Vagina (tissue), 2 donors: ENCODE measurements around the gene LRRN2. TPM values are rescaled to one million over a fixed set of nuclear protein-coding genes. Genes with fewer than 3 reads are reported as not detected.
"Not testable (repeated sequence)": the region's sequence is repeated elsewhere in the genome, so short reads cannot be mapped to it uniquely, and the experiment has no call there.

Experiments used
- DNase-seq, 2 donors: peaks; one replicate each; pipeline ENCODE4 v3.0.0-alpha.2; 2017; ENCODE audit errors: extremely low spot score in 2 of 2
- H3K27ac ChIP-seq: fragments of 200-600 bp; sonication (generic); one replicate; pipeline ENCODE4 v1.5.1; 2019
- H3K27me3 ChIP-seq: fragments of 200-600 bp; sonication (generic); one replicate; pipeline ENCODE4 v1.5.1; 2019
- H3K36me3 ChIP-seq, 2 donors: fragments of 200-600 bp; sonication (generic); one replicate each; pipeline ENCODE4 v1.5.1; 2017 to 2019
- H3K4me1 ChIP-seq: fragments of 200-600 bp; sonication (generic); one replicate; pipeline ENCODE4 v1.5.1; 2019
- H3K4me3 ChIP-seq, 2 donors: fragments of 200-600 bp; sonication (generic); 1 replicate in 1 of 2; 2 replicates in 1 of 2; pipeline ENCODE4 v1.5.1; 2016 to 2019
- H3K9me3 ChIP-seq: fragments of 200-600 bp; sonication (generic); one replicate; pipeline ENCODE4 v1.5.1; 2019
- CTCF ChIP-seq, 3 experiments: fragments of 450-650 bp in 2 of 3; fragments of 200-600 bp in 1 of 3; sonication (generic) in 1 of 3; IDR thresholded peaks; one replicate each; pipeline ENCODE4 v1.5.1; 2017 to 2019; ENCODE audit warnings: antibody characterized with exemption in 3 of 3, mild to moderate bottlenecking in 2 of 3, moderate library complexity in 2 of 3
- POLR2A ChIP-seq, 2 donors: fragments of 450-650 bp; IDR thresholded peaks; one replicate each; pipeline ENCODE4 v1.6.1; 2017; ENCODE audit warnings: antibody characterized with exemption in 2 of 2, mild to moderate bottlenecking in 2 of 2, moderate library complexity in 2 of 2
- POLR2AphosphoS5 ChIP-seq, 2 donors: sonication (generic); formaldehyde crosslinking; IDR thresholded peaks; one replicate each; pipeline ENCODE4 v1.9.0; 2017; ENCODE audit warnings: antibody characterized with exemption in 2 of 2, mild to moderate bottlenecking in 2 of 2, low read depth in 1 of 2; ENCODE audit not compliant: insufficient read depth in 1 of 2
- intact Hi-C: fragments of 100-400 bp; cut with DNase I; formaldehyde crosslinking; loops from one replicate; pipeline ENCODE4 v1.15.1; 2023
- total RNA-seq: library from RNA; depleted of rRNA; stranded (reverse); fragments of >200 nt; gene quantifications from one replicate; pipeline ENCODE4 v1.2.3, GENCODE V29; 2016

Gene LRRN2
- total RNA-seq, 1 donor from 2014 or later = 3.4 TPM

DNA sequence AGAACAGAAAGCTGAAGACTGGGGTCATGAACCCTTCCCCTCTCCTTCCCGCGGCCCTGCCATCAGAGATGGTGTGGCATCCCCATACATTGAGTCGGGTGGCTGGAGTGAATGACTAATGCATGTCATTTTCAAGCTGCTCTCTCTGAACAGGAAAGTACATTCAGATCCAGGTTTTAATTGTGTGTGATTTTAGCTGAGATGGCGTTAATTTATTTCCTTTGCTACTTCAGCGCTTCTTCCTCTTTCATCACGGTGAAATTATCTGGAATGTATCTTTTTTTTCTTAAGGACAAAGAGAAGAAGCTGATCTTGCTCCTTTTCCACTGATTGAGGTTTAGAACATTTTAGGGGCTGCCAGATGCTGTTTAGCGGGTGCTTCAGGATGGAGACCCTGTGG is 8.6 kb upstream of the LRRN2 start:
- no peaks in the 10 kb centered on the region for H3K4me1 ChIP-seq
- H3K9me3 ChIP-seq = no peaks in the 10 kb centered on the region
- no peaks in the 10 kb centered on the region for H3K36me3 ChIP-seq
- TF ChIP-seq CTCF (IDR thresholded peaks at IDR 0.05) = no peak
- TF ChIP-seq POLR2A (IDR thresholded peaks at IDR 0.05) = no peak
- no peak for TF ChIP-seq POLR2AphosphoS5 (IDR thresholded peaks at IDR 0.05; ENCODE audit: insufficient read depth in 1 of 2, low read depth in 1 of 2)
- no peak overlapping the region for H3K27ac ChIP-seq
- H3K4me3 ChIP-seq = no peak overlapping the region
- no peak for DNase-seq
- intact Hi-C loops = no loop called here
- no peaks in the 10 kb centered on the region for H3K27me3 ChIP-seq

DNA sequence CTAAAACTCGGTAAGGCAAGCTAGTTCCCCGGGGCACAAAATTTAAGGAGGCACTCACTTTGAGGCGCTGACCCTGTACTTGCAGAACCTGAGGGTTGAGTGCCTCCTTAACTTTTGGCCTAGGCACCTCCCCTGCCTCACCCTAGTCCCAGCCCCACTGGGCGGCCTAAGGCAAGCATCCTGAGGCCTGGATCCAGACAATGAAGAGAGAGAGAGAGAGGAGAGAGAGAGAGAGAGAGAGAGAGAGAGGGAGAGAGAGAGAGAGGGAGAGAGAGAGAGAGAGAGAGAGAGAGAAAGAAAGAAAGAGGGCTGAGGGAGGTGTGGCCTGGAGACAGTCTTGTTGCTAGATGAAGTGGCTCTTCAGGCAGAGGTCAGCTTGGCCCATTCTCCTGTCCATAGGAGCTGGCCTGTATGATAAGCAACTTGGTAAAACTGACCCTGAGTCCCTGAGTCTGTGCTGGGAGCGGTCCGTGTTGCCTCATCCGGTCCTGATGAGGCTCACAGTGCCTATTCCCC is 7.4 kb upstream of the LRRN2 start:
- no peak for DNase-seq
- Histone ChIP-seq H3K4me3 (no peak overlapping the region), H3K36me3 (no peaks in the 10 kb centered on the region), H3K4me1 (no peaks in the 10 kb centered on the region), H3K27ac (no peak overlapping the region), H3K9me3 (no peaks in the 10 kb centered on the region), H3K27me3 (no peaks in the 10 kb centered on the region)
- TF ChIP-seq POLR2AphosphoS5 (IDR thresholded peaks at IDR 0.05; ENCODE audit: insufficient read depth in 1 of 2, low read depth in 1 of 2) (no peak), CTCF (IDR thresholded peaks at IDR 0.05) (no peak), POLR2A (IDR thresholded peaks at IDR 0.05) (no peak)
- intact Hi-C loops = no loop called here

- intact Hi-C loops = no loop called here
- no peaks in the 10 kb centered on the region for H3K27me3 ChIP-seq
- H3K4me3 ChIP-seq = no peak overlapping the region
- no peaks in the 10 kb centered on the region for H3K9me3 ChIP-seq
- TF ChIP-seq CTCF (IDR thresholded peaks at IDR 0.05) (no peak), POLR2AphosphoS5 (IDR thresholded peaks at IDR 0.05; ENCODE audit: insufficient read depth in 1 of 2, low read depth in 1 of 2) (no peak), POLR2A (IDR thresholded peaks at IDR 0.05) (no peak)
- DNase-seq = no peak
- no peaks in the 10 kb centered on the region for H3K4me1 ChIP-seq
- no peaks in the 10 kb centered on the region for H3K36me3 ChIP-seq
- no peak overlapping the region for H3K27ac ChIP-seq
These were observed 6.8 kb upstream of the LRRN2 start for GRCh38 chr1:204692325-204692840.

DNA sequence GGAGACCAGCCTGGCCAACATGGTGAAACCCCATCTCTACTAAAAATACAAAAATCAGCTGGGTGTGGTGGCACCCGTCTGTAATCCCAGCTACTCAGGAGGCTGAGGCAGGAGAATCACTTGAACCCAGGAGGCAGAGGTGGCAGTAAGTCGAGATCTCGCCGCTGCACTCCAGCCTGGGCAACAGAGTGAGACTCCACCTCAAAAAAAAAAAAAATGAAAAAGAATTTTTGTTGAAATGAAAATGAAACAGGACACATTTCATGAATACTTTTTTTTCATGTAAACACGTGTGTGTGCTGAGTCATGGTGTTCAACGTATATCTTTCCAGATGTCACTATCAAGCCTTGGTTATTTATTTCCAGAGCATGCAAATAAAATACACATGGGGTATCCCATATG is 5.8 kb upstream of the LRRN2 start:
- H3K27me3 ChIP-seq, H3K27ac ChIP-seq, intact Hi-C loops, H3K4me1 ChIP-seq, H3K4me3 ChIP-seq, H3K9me3 ChIP-seq, H3K36me3 ChIP-seq, DNase-seq: not testable (repeated sequence)

DNA sequence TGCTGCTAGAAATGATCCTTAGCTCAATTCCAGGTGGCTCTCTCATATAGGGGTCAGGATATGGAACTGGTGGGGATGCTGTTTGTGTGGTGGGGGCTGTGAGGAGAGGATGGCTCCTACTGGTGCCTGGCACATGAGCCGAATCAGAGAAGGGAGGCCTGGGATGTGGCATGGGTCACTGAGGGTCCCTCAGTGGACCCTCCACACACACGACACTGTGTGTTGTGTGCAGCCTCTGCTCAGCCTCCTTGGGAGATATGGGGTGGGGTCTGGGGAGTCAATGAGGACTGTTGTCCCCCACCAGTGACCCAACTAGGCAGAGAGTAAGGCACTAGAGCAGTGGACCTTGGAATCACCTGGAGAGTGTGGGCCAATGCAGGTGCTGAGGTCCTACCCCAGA is 3.2 kb upstream of the LRRN2 start:
- TF ChIP-seq POLR2A (IDR thresholded peaks at IDR 0.05) = no peak
- no peak for TF ChIP-seq CTCF (IDR thresholded peaks at IDR 0.05)
- TF ChIP-seq POLR2AphosphoS5 (IDR thresholded peaks at IDR 0.05; ENCODE audit: insufficient read depth in 1 of 2, low read depth in 1 of 2) = no peak
- Histone ChIP-seq H3K4me3 (no peak overlapping the region), H3K4me1 (peaks cover 16% of the 10 kb centered on the region), H3K36me3 (no peaks in the 10 kb centered on the region), H3K27ac (no peak overlapping the region), H3K9me3 (no peaks in the 10 kb centered on the region), H3K27me3 (no peaks in the 10 kb centered on the region)
- intact Hi-C loops = no loop called here
- DNase-seq = no peak
